H1 (cell line): ENCODE data around the gene SASS6. TPM values are rescaled to one million over a fixed set of nuclear protein-coding genes. Genes with fewer than 3 reads are reported as not detected.

ENCODE experiments used
- CBX8 ChIP-seq: fragments of 300-800, 300-1000 bp; sonication (generic); IDR thresholded peaks from 2 replicates; pipeline ENCODE4 v1.7.1; 2016; ENCODE audit warnings: low read depth, low read length, borderline replicate concordance
- CEBPB ChIP-seq: IDR thresholded peaks from 2 replicates; pipeline ENCODE4 v1.6.1; 2012; ENCODE audit warnings: low read depth, low read length
- CHD7 ChIP-seq: fragments of 300-600 bp; sonication (generic); IDR thresholded peaks from 2 replicates; pipeline ENCODE4 v1.7.1; 2012; ENCODE audit warnings: low read length, moderate library complexity, mild to moderate bottlenecking, inconsistent platforms; ENCODE audit not compliant: insufficient replicate concordance
- CTCF ChIP-seq, 3 experiments: IDR thresholded peaks; 1 replicate in 2 of 3; 2 replicates in 1 of 3; pipeline versions ENCODE4 v1.5.1 to v1.6.1; 2011; ENCODE audit warnings: low read length in 3 of 3, mild to moderate bottlenecking in 3 of 3, inconsistent platforms in 2 of 3, low read depth in 1 of 3, moderate library complexity in 1 of 3; ENCODE audit not compliant: insufficient read depth in 1 of 3; ENCODE audit errors: control extremely low read depth in 1 of 3
- E2F6 ChIP-seq: IDR thresholded peaks from 2 replicates; pipeline ENCODE4 v1.6.1; 2012; ENCODE audit warnings: inconsistent platforms
- MAX ChIP-seq: IDR thresholded peaks from 2 replicates; pipeline ENCODE4 v1.6.1; 2012; ENCODE audit warnings: inconsistent platforms
- PHF8 ChIP-seq: fragments of 200-600 bp; sonication (generic); conservative IDR thresholded peaks from 2 replicates; pipeline ENCODE4 v1.7.1; 2012; ENCODE audit warnings: low read depth, mild to moderate bottlenecking, inconsistent platforms, low read length, moderate library complexity
- polyA plus RNA-seq, 7 experiments: library from polyadenylated mRNA; depleted of rRNA in 3 of 7; stranded (reverse) in 5 of 7; unstranded in 2 of 7; fragments of >200 nt in 5 of 7; fragments of 200-250 nt in 2 of 7; gene quantifications; 1 replicate in 5 of 7; 2 replicates in 1 of 7; 4 replicates in 1 of 7; pipeline versions ENCODE4 v1.2.1 to v1.2.3, GENCODE V29; 2011 to 2013; ENCODE audit warnings: missing spikeins in 2 of 7, mixed read lengths in 2 of 7
- total RNA-seq: library from RNA; stranded (reverse); fragmentation: NEBNext Ultra II Directional; extraction: Animal tissue kit (Norgen Biotek cat#: 25700); gene quantifications from 2 replicates; pipeline ENCODE4 v1.2.1, GENCODE V29; 2021

SASS6 gene
- total and polyA plus RNA-seq, 2 of the 8 experiments (the other 6 are each of a cell fraction or from before 2014, with no cell fraction given): 1.2 to 13.8 TPM

- TF ChIP-seq CHD7: no peak
- no peak for TF ChIP-seq MAX
- TF ChIP-seq PHF8: no peak
- no peak for TF ChIP-seq CEBPB
- no peak for TF ChIP-seq CBX8
- TF ChIP-seq E2F6: no peak
- TF ChIP-seq CTCF (IDR thresholded peaks at IDR 0.05; ENCODE audit: control extremely low read depth in 1 of 3, insufficient read depth in 1 of 3, low read depth in 1 of 3, low read length in 3 of 3): no peak
Measured at GRCh38 chr1:100151679-100152078, 18.9 kb upstream of the SASS6 start (continued).
